Measurements from ENCODE around the gene ST7. TPM values are rescaled to one million over a fixed set of nuclear protein-coding genes. Genes with fewer than 3 reads are reported as not detected.

Gene ST7
- polyA plus RNA-seq, 1 donor from 2014 or later, result 4.4 TPM

- Mint-ChIP-seq H3K4me1 (peaks cover 0 to 2% (median 0%) of the 10 kb centered on the region in 3 donors), H3K9me3 (peaks cover 0 to 5% (median 0%) of the 10 kb centered on the region in 3 donors), H3K36me3 (peaks cover 6% of the 10 kb centered on the region), H3K27ac (no peak overlapping the region), H3K4me3 (no peak overlapping the region), H3K27me3 (no peaks in the 10 kb centered on the region)
Observed at GRCh38 chr7:117035465-117035862, 82.2 kb downstream of the ST7 start.

DNA sequence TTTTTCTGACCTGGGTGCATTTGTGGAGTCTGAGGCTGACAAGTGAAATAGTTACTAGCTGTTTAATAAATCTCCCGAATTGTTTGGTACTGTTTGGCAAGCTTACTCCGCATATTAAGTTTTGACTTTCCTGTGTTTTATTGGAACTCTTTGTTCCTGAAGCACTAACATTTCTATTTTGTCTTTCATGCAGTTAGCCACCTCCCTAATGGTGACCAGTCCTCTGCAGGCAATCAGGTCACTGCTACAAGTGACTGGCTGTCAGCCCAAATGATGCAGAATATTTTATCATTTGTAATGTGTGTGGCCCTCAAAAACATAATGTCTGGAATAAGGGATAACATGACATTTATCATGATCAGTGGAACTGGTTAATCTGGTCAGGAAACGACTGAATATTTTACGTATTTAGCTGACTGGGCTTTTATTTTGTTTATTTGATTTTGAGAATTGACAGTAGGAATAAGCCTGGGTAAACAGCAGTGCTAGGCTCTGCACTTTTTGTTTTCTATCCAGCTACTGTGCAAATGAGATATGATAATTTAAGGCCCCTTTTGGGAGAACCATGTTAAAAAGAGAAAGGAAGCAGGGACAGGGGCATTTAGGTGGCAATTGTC, 82.9 kb downstream of the ST7 start:
- H3K27me3 Mint-ChIP-seq, result no peaks in the 10 kb centered on the region
- peaks cover 6% of the 10 kb centered on the region for H3K36me3 Mint-ChIP-seq
- no peaks in the 10 kb centered on the region for H3K4me1 Mint-ChIP-seq
- H3K27ac Mint-ChIP-seq, result no peak overlapping the region
- no peak overlapping the region for H3K4me3 Mint-ChIP-seq
- no peaks in the 10 kb centered on the region for H3K9me3 Mint-ChIP-seq

DNA sequence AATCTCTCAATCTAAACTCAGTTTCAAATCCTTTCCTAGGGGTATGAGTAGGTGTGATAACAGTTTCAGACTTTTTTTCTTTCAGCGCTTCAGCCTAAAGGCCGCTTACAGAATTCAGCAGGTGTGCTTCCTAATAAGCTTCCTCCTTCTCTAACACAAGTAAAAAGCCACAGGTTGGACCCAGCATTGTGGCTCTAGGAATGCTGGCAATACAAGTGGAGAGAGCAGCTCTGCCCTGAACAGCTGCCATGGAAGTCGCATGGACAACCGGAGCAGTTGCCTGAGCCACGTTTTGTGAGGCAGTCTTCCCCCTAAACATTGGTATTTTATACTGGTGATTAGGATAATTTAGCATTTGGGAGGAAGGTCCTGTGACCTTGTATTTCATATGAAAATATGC, 83.5 kb downstream of the ST7 start:
- Mint-ChIP-seq H3K4me3 (no peak overlapping the region), H3K4me1 (no peaks in the 10 kb centered on the region)

DNA sequence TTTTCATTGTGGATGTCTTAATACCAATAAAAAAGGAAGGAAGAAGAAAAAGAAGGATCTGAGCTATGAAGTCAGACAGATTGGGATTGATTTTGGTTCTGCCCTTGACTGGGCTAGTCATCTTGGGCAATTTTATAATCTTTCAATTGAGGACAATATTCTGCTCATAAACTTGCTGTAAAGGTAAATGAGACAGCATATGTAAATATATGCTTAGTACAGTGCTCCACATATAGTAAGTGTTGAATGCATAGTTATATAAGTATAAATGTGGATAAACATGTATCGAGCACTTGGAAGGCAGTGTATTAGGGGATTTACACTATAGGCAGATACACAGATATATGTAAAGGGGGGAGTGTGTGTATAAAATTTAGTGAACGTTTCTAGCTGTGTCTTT, 85.1 kb downstream of the ST7 start:
- no peaks in the 10 kb centered on the region for H3K9me3 Mint-ChIP-seq
- H3K27me3 Mint-ChIP-seq, result no peaks in the 10 kb centered on the region
- peaks cover 6% of the 10 kb centered on the region for H3K36me3 Mint-ChIP-seq
- no peaks in the 10 kb centered on the region for H3K4me1 Mint-ChIP-seq
- no peak overlapping the region for H3K4me3 Mint-ChIP-seq
- no peak overlapping the region for H3K27ac Mint-ChIP-seq

More for the DNA sequence above, 83.5 kb downstream of the ST7 start:
- Mint-ChIP-seq H3K9me3 (no peaks in the 10 kb centered on the region), H3K27me3 (no peaks in the 10 kb centered on the region), H3K27ac (peak overlapping the region in 1 of 3 donors; percentile 48), H3K36me3 (peaks cover 6% of the 10 kb centered on the region)

DNA sequence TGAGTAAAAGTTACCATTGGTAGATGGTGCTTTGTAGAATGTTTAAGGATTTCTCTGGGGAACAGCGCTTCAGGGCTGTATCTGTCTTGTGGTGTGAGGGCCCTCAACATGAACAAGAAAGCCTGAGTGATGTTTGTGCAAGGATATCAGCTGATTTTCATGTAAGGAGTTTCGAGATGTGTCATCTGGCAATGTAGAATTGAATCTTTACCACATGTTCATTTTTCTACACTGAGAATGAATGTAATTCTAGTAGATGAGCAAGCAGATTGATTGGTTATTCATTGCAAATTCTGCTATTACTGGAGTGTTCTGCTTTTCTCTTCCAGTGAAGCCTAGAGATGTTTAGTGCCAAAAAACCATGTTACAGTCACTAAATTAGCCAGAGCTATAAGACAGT, 87.7 kb downstream of the ST7 start:
- H3K27ac Mint-ChIP-seq, result no peak overlapping the region
- H3K4me3 Mint-ChIP-seq, result no peak overlapping the region
- no peaks in the 10 kb centered on the region for H3K27me3 Mint-ChIP-seq
- H3K36me3 Mint-ChIP-seq, result peaks cover 5% of the 10 kb centered on the region
- no peaks in the 10 kb centered on the region for H3K9me3 Mint-ChIP-seq
- H3K4me1 Mint-ChIP-seq, result peaks cover 0 to under 1% (median 0%) of the 10 kb centered on the region in 3 donors

DNA sequence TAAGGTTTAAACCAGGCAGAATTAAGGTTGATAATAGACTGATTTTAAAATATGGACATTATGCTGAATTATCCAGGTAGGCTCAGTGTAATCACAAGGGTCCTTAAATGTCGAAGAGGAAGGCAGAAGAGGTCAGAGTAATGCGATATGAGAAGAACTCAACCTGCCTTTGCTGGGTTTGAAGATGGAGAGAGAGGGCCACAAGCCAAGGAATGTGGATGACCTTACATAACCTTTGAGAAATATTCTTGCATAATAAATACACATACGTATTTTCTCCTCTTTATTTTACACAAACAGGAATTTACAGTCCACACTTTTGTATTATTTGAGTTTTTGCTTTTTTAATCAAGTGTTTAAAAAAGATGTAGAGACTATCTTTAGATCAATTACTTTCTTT, 88.5 kb downstream of the ST7 start:
- H3K9me3 Mint-ChIP-seq, result no peaks in the 10 kb centered on the region
- H3K4me3 Mint-ChIP-seq, result no peak overlapping the region
- H3K36me3 Mint-ChIP-seq, result peaks cover 4% of the 10 kb centered on the region
- no peak overlapping the region for H3K27ac Mint-ChIP-seq
- H3K27me3 Mint-ChIP-seq, result no peaks in the 10 kb centered on the region
- H3K4me1 Mint-ChIP-seq, result peaks cover 0 to 4% (median 0%) of the 10 kb centered on the region in 3 donors

DNA sequence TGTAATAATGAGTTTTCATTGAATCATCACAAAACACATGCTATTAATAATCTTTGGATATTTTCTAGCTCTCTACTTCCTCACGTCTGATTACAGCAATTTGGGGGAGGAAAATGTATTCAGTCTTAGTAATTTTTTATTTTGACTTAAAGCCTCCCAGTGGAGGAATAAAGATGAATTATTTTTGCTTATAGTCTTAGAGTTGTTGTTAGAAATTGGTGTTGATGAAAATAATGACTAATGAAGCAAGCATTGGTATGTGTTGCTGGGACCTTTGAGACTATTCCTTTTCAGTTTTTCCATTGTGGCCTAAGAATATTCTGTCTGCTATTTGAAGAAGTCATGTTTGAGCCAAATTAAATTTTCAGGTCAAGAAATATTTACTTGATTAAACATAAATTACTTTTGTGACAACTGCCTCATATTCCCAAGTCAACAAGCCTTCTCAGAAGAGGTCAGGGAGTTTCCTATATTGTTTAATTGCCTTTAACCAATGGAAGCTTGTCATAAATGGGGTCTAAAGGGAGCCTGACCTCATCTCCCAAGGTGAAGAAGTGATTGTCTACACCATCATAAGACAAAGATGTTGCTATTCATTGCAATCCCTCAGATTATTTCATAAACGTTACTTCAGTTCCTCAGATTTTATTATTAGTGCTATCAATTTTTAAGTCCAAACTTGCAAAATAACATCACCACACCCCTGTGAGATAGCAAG, 90.0 kb downstream of the ST7 start:
- Mint-ChIP-seq H3K27ac (no peak overlapping the region), H3K9me3 (no peaks in the 10 kb centered on the region), H3K27me3 (no peaks in the 10 kb centered on the region), H3K36me3 (peaks cover 2% of the 10 kb centered on the region), H3K4me3 (no peak overlapping the region), H3K4me1 (peaks cover under 1 to 4% (median 2%) of the 10 kb centered on the region in 3 donors)

- H3K9me3 Mint-ChIP-seq, result no peaks in the 10 kb centered on the region
- peaks cover 7 to 9% (median 7%) of the 10 kb centered on the region in 3 donors for H3K4me1 Mint-ChIP-seq
- no peak overlapping the region for H3K4me3 Mint-ChIP-seq
- no peak overlapping the region for H3K27ac Mint-ChIP-seq
- no peaks in the 10 kb centered on the region for H3K27me3 Mint-ChIP-seq
- peaks cover under 1% of the 10 kb centered on the region for H3K36me3 Mint-ChIP-seq
Observed at GRCh38 chr7:117044664-117045063, 91.4 kb downstream of the ST7 start.

- H3K36me3 Mint-ChIP-seq, result no peaks in the 10 kb centered on the region
- H3K4me1 Mint-ChIP-seq, result peaks cover 7 to 9% (median 7%) of the 10 kb centered on the region in 3 donors
- H3K27me3 Mint-ChIP-seq, result no peaks in the 10 kb centered on the region
- H3K27ac Mint-ChIP-seq, result no peak overlapping the region
- no peaks in the 10 kb centered on the region for H3K9me3 Mint-ChIP-seq
- no peak overlapping the region for H3K4me3 Mint-ChIP-seq
Observed at GRCh38 chr7:117045927-117046710, 92.8 kb downstream of the ST7 start.

DNA sequence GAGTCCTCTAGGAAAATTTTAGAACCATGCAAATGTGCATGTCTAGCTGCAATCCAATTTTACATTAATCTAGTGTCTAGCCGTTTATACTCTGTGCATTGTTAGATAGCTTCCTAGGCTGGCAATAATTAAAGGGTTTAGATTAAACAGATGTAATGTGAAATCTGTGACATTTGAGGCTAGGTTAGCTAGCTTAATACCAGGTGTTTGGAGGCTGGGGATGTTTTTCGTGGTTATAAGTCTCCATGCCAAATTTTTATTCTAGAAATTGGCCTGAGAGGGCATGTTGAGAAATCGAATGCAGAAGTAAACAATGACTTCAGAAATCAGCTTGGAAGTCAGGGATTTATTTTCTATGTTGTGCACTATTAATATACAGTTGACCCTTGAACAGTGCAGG, 94.2 kb downstream of the ST7 start:
- peaks cover 1% of the 10 kb centered on the region for H3K36me3 Mint-ChIP-seq
- no peak overlapping the region for H3K4me3 Mint-ChIP-seq
- H3K4me1 Mint-ChIP-seq, result peaks cover 7 to 9% (median 7%) of the 10 kb centered on the region in 3 donors
- peaks cover 2% of the 10 kb centered on the region for H3K27me3 Mint-ChIP-seq
- no peak overlapping the region for H3K27ac Mint-ChIP-seq
- no peaks in the 10 kb centered on the region for H3K9me3 Mint-ChIP-seq

GRCh38 chr7:117048114-117048866, 95.0 kb downstream of the ST7 start:
- Mint-ChIP-seq H3K27ac (no peak overlapping the region), H3K9me3 (no peaks in the 10 kb centered on the region), H3K27me3 (peaks cover 2% of the 10 kb centered on the region)

GRCh38 chr7:117048882-117049281, 95.6 kb downstream of the ST7 start:
- Mint-ChIP-seq H3K9me3 (no peaks in the 10 kb centered on the region), H3K4me3 (no peak overlapping the region), H3K27me3 (peaks cover 2% of the 10 kb centered on the region)

More at GRCh38 chr7:117048114-117048866, 95.0 kb downstream of the ST7 start:
- peaks cover 7 to 9% (median 7%) of the 10 kb centered on the region in 3 donors for H3K4me1 Mint-ChIP-seq
- no peak overlapping the region for H3K4me3 Mint-ChIP-seq
- peaks cover 2% of the 10 kb centered on the region for H3K36me3 Mint-ChIP-seq

DNA sequence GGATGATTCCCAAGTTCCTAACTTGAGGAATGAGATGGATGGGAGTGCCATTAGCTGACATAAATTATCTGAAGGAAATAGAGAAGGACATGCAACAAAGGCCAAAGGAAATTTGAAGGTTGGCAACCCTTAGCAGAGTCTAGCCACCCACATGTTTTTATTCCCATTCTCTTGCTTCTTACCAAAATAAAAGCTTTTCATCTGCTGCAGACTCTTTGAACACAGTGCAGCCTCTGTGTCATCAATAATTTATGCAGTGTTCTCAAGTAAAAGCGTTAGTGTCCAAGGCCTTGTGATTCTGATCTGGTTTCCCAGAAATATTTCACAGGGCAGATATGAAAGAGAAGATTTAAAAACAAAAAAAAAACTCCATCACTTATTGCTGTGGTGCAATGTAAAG, 98.5 kb downstream of the ST7 start:
- H3K4me1 Mint-ChIP-seq, result peaks cover 5 to 7% (median 7%) of the 10 kb centered on the region in 3 donors
- H3K27me3 Mint-ChIP-seq, result peaks cover 2% of the 10 kb centered on the region
- no peaks in the 10 kb centered on the region for H3K9me3 Mint-ChIP-seq
- peaks cover 5% of the 10 kb centered on the region for H3K36me3 Mint-ChIP-seq
- H3K4me3 Mint-ChIP-seq, result no peak overlapping the region
- H3K27ac Mint-ChIP-seq, result no peak overlapping the region

More at GRCh38 chr7:117048882-117049281, 95.6 kb downstream of the ST7 start:
- Mint-ChIP-seq H3K4me1 (peaks cover 7 to 9% (median 7%) of the 10 kb centered on the region in 3 donors), H3K27ac (no peak overlapping the region), H3K36me3 (peaks cover 5% of the 10 kb centered on the region)

- H3K4me1 Mint-ChIP-seq, result peaks cover 3 to 5% (median 5%) of the 10 kb centered on the region in 3 donors
- H3K4me3 Mint-ChIP-seq, result no peak overlapping the region
- H3K27me3 Mint-ChIP-seq, result peaks cover 2% of the 10 kb centered on the region
- H3K36me3 Mint-ChIP-seq, result peaks cover 5% of the 10 kb centered on the region
- H3K9me3 Mint-ChIP-seq, result no peaks in the 10 kb centered on the region
- no peak overlapping the region for H3K27ac Mint-ChIP-seq
Observed at GRCh38 chr7:117053432-117053831, 100.1 kb downstream of the ST7 start.
